Measurements from ENCODE around the gene SH3BP1. TPM values are rescaled to one million over a fixed set of nuclear protein-coding genes. Genes with fewer than 3 reads are reported as not detected.

The SH3BP1 gene
- polyA plus RNA-seq, 1 donor from 2014 or later = 14.7 TPM

- peaks cover 11 to 25% (median 22%) of the 10 kb centered on the region in 3 donors for H3K4me1 Mint-ChIP-seq
- H3K9me3 Mint-ChIP-seq = no peaks in the 10 kb centered on the region
- no peaks in the 10 kb centered on the region for H3K27me3 Mint-ChIP-seq
- H3K4me3 Mint-ChIP-seq = peak overlapping the region in 3 of 4 donors; percentile 75 to 79 (median 75)
- H3K36me3 Mint-ChIP-seq = peaks cover 1% of the 10 kb centered on the region
- H3K27ac Mint-ChIP-seq = peak overlapping the region; percentile 71 to 87 (median 80)
Measured at GRCh38 chr22:37672206-37672919, 32.9 kb downstream of the SH3BP1 start.

DNA sequence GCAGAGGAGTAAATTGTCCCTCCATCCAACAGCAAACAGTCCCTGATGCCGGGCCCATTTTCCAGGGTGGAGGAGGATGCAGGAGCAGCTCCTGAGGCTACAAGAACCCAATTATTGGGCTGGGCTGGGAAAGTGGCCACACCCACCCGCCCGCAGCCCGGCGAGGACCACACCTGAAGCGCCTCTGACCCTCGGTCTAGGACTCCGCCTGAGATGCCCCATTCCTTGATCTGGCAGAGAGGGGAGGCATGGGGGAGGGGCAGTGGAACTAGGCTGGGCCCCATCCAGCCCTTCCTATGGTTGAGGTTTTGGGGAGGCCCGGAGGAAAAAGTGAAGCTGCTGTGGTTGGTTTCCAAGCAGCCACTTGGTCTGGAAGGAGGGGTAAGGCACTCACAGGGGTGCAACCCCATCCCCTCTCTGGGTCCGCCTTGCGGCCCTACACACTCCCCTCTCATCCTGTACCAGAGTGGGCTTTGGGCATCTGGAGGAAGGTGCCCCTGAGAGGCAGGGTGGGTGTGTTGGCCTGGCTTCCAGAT lies 33.5 kb downstream of the SH3BP1 start:
- Mint-ChIP-seq H3K27ac (peak overlapping the region; percentile 63 to 87 (median 71)), H3K36me3 (peaks cover 1% of the 10 kb centered on the region), H3K9me3 (no peaks in the 10 kb centered on the region), H3K27me3 (no peaks in the 10 kb centered on the region), H3K4me3 (peak overlapping the region in 1 of 4 donors; percentile 75), H3K4me1 (peaks cover 13 to 28% (median 22%) of the 10 kb centered on the region in 3 donors)

- Mint-ChIP-seq H3K27me3 (no peaks in the 10 kb centered on the region), H3K27ac (peak overlapping the region; percentile 83 to 90 (median 88)), H3K4me3 (peak overlapping the region; percentile 47 to 91 (median 73)), H3K36me3 (peaks cover 1% of the 10 kb centered on the region), H3K4me1 (peaks cover 13 to 30% (median 22%) of the 10 kb centered on the region in 3 donors), H3K9me3 (no peaks in the 10 kb centered on the region)
Measured at GRCh38 chr22:37674248-37674647, 34.8 kb downstream of the SH3BP1 start.

DNA sequence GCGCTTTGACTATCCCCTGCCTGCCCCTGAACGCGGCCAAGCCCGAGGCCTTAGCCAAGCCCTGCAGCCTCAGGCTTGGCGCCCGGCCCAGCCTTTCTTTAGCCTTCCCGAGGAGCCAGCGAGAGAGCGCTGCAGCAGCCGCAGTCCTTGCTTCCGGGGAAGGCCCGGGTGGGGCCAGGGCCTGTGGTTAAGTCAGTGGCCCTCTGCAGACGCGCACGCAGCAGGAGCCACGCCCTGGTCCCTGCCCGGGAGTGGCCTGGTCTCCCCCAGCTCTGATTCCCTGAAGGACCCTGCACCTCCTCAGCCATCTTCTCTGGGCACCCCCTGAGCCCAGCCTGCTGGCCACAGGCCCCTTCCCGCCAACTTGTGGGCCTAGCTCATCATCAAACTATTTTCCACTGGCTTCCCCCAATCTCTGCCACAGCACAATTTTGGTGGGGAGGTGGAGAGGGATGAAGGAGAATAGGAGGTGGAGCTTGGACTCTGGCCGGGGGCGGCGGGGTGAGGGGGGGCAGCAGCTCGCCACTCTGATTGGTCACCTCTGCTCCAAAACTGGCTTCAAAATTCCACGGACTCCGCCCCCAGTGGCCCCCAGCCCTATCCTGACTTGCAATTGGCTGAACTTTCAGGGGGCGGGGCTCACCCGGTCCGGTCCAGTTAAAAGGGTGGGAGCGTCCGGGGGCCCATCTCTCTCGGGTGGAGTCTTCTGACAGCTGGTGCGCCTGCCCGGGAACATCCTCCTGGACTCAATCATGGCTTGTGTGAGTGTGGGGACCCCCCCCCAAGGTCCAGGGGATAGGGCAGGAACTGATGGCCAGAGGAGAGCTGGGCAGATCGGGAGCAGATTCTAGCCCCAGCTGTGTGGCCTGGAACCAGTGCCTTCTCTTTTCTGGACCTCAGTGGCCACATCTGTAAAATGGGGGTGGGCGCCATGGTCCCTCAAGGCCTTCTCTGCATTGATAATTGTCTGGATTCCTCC lies 35.8 kb downstream of the SH3BP1 start, which contains the start of gene LGALS1:
Gene LGALS1 (plus strand): TSS at position 686 of the 979 bp plus-strand sequence. CDS start 67 bp downstream, at position 753.
- peaks cover 1% of the 10 kb centered on the region for H3K36me3 Mint-ChIP-seq
- peaks cover 14 to 27% (median 18%) of the 10 kb centered on the region in 3 donors for H3K4me1 Mint-ChIP-seq
- no peaks in the 10 kb centered on the region for H3K9me3 Mint-ChIP-seq
- no peaks in the 10 kb centered on the region for H3K27me3 Mint-ChIP-seq
- H3K4me3 Mint-ChIP-seq = peak within 1 kb of the TSS; percentile 91 to 97 (median 95)
- H3K27ac Mint-ChIP-seq = peak within 1 kb of the TSS; percentile 90 to 99 (median 95)

- Mint-ChIP-seq H3K4me3 (peak overlapping the region; percentile 91 to 97 (median 95)), H3K36me3 (peaks cover 1% of the 10 kb centered on the region), H3K27me3 (no peaks in the 10 kb centered on the region), H3K27ac (peak overlapping the region; percentile 90 to 99 (median 95)), H3K9me3 (no peaks in the 10 kb centered on the region), H3K4me1 (peaks cover 15 to 27% (median 18%) of the 10 kb centered on the region in 3 donors)
Measured at GRCh38 chr22:37675930-37676735, 36.7 kb downstream of the SH3BP1 start.

- Mint-ChIP-seq H3K27ac (peak overlapping the region; percentile 90 to 99 (median 95)), H3K4me1 (peaks cover 18 to 32% (median 20%) of the 10 kb centered on the region in 3 donors), H3K27me3 (no peaks in the 10 kb centered on the region), H3K4me3 (peak overlapping the region; percentile 91 to 97 (median 95)), H3K9me3 (no peaks in the 10 kb centered on the region), H3K36me3 (peaks cover 1% of the 10 kb centered on the region)
Measured at GRCh38 chr22:37676736-37677492, 37.4 kb downstream of the SH3BP1 start.

- Mint-ChIP-seq H3K9me3 (no peaks in the 10 kb centered on the region), H3K36me3 (peaks cover 1% of the 10 kb centered on the region), H3K4me1 (peaks cover 11 to 26% (median 16%) of the 10 kb centered on the region in 3 donors), H3K27me3 (no peaks in the 10 kb centered on the region), H3K27ac (peak overlapping the region; percentile 90 to 99 (median 95)), H3K4me3 (peak overlapping the region; percentile 91 to 97 (median 95))
Measured at GRCh38 chr22:37677493-37677974, 38.1 kb downstream of the SH3BP1 start.

- no peaks in the 10 kb centered on the region for H3K9me3 Mint-ChIP-seq
- H3K27me3 Mint-ChIP-seq = no peaks in the 10 kb centered on the region
- peaks cover 9 to 24% (median 14%) of the 10 kb centered on the region in 3 donors for H3K4me1 Mint-ChIP-seq
- H3K4me3 Mint-ChIP-seq = no peak overlapping the region
- peaks cover 1% of the 10 kb centered on the region for H3K36me3 Mint-ChIP-seq
- peak overlapping the region in 2 of 3 donors; percentile 85 to 90 for H3K27ac Mint-ChIP-seq
Measured at GRCh38 chr22:37678372-37678771, 38.9 kb downstream of the SH3BP1 start.

DNA sequence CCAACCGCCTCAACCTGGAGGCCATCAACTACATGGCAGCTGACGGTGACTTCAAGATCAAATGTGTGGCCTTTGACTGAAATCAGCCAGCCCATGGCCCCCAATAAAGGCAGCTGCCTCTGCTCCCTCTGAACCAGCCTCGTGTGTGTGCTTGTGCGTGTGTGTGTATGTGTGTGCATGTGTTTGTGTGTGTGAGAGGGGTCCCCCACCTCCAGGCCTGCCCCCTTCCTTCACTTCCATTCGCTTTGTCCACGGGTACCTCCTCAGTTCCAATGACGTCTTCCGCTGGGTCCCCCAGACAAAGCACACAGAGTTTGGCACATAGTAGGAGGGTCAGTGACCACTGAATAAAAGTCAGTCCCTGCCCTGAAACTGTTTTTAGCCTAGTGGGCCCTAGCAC lies 40.2 kb downstream of the SH3BP1 start:
- peak overlapping the region in 1 of 4 donors; percentile 49 for H3K4me3 Mint-ChIP-seq
- peaks cover 5 to 19% (median 14%) of the 10 kb centered on the region in 3 donors for H3K4me1 Mint-ChIP-seq
- no peaks in the 10 kb centered on the region for H3K9me3 Mint-ChIP-seq
- peak overlapping the region in 1 of 3 donors; percentile 83 for H3K27ac Mint-ChIP-seq
- H3K27me3 Mint-ChIP-seq = no peaks in the 10 kb centered on the region
- no peaks in the 10 kb centered on the region for H3K36me3 Mint-ChIP-seq

GRCh38 chr22:37680191-37680851 lies 40.9 kb downstream of the SH3BP1 start:
- peaks cover 9 to 20% (median 10%) of the 10 kb centered on the region in 3 donors for H3K4me1 Mint-ChIP-seq

GRCh38 chr22:37681001-37681424 lies 41.5 kb downstream of the SH3BP1 start:
- Mint-ChIP-seq H3K4me3 (peak overlapping the region in 1 of 4 donors; percentile 52), H3K9me3 (no peaks in the 10 kb centered on the region), H3K27ac (peak overlapping the region in 1 of 3 donors; percentile 57), H3K4me1 (peaks cover 12 to 19% (median 13%) of the 10 kb centered on the region in 3 donors), H3K36me3 (no peaks in the 10 kb centered on the region), H3K27me3 (no peaks in the 10 kb centered on the region)

More at GRCh38 chr22:37680191-37680851, 40.9 kb downstream of the SH3BP1 start:
- Mint-ChIP-seq H3K36me3 (no peaks in the 10 kb centered on the region), H3K4me3 (peak overlapping the region in 1 of 4 donors; percentile 52), H3K27me3 (no peaks in the 10 kb centered on the region), H3K27ac (peak overlapping the region in 1 of 3 donors; percentile 83), H3K9me3 (no peaks in the 10 kb centered on the region)

DNA sequence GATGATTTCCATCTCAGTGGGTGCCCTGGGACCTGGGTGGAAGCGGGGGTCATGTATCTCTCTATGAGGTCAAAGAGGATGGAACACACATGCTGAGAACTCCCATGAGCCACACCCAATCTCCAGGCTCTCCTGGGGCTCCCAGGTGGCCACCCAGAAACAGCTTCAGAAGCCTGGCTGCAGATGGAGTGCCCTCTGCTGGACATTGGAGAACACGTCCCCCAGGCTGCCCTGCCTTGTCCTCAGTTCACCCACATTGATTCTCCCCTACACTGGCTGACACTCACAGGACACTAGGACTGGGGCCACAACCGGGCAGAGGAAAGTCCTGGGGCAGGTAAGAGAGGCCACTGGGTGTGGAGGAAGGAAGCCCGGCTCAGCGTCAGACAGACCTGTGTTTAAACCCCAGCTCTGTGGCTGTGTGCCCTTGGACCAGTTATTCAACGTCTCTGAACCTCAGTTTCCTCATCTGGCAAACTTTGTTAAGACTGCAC lies 42.1 kb downstream of the SH3BP1 start:
- Mint-ChIP-seq H3K27ac (peak overlapping the region in 2 of 3 donors; percentile 57 to 80), H3K27me3 (no peaks in the 10 kb centered on the region), H3K4me1 (peaks cover 13 to 20% (median 13%) of the 10 kb centered on the region in 3 donors), H3K9me3 (no peaks in the 10 kb centered on the region), H3K4me3 (peak overlapping the region in 2 of 4 donors; percentile 12 to 52), H3K36me3 (no peaks in the 10 kb centered on the region)
